Measurements from ENCODE around the gene SOAT1.
"Not testable (repeated sequence)": the region's sequence is repeated elsewhere in the genome, so short reads cannot be mapped to it uniquely, and the experiment has no call there.

SOAT1 gene

DNA sequence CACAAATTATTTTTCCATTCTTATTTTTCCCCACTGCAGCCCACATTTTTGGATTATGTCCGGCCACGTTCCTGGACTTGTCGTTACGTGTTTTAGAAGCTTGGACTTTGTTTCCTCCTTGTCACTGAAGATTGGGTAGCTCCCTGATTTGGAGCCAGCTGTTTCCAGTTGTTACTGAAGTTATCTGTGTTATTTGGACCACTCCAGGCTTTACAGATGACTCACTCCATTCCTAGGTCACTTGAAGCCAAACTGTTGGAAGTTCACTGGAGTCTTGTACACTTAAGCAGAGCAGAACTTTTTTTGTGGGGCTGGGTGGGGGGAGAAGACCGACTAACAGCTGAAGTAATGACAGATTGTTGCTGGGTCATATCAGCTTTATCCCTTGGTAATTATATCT, 59.9 kb downstream of the SOAT1 start:
- no peak for DNase-seq (ENCODE audit: low spot score)

- DNase-seq (ENCODE audit: low spot score): not testable (repeated sequence)
Observed at GRCh38 chr1:179361631-179362030, 68.0 kb downstream of the SOAT1 start.

DNA sequence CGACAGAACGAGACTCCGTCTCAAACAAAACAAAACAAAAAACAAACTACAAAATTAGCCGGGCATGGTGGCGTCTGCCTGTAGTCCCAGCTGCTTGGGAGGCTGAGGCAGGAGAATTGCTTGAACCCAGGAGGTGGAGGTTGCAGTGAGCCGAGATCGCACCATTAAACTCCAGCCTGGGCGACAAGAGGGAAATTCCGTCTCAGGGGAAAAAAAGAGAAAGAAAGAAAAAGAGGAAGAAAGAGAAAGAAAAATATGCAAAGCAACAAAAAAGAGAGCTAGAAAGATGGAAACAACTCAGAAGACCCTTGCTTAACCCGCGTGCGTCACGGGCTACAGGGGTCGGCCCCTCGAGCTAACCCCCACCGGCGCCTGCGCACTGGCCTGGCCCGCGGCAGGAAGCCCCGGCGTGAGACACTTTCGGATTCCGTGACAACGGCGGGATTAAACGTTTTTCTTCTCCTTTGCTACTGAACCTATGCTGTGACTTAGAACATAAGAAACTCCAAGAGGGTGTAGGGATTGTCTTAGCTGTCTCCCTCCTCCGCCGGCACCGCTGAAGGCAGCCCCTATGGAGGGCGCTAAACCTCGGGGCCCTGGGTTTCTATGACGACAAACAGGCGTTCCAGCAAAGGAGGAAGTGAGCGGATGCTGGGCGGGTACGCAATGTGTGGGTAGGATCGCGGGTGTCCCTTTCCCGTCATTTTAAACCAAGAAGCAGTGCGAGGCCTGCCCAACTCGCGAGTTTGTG, 71.9 kb downstream of the SOAT1 start, which contains the start of gene AXDND1:
Gene AXDND1 (plus strand): TSS at position 630 of the 751 bp plus-strand sequence. CDS start 539 bp downstream, outside the sequence.
- peak; percentile 88 for DNase-seq (ENCODE audit: low spot score)

- no peak for DNase-seq (ENCODE audit: low spot score)
Observed at GRCh38 chr1:179366093-179366800, 72.7 kb downstream of the SOAT1 start.

- peak; percentile 82 for DNase-seq (ENCODE audit: low spot score)
Observed at GRCh38 chr1:179369751-179370341, 76.2 kb downstream of the SOAT1 start.

- no peak for DNase-seq (ENCODE audit: low spot score)
Observed at GRCh38 chr1:179372160-179372559, 78.6 kb downstream of the SOAT1 start.

DNA sequence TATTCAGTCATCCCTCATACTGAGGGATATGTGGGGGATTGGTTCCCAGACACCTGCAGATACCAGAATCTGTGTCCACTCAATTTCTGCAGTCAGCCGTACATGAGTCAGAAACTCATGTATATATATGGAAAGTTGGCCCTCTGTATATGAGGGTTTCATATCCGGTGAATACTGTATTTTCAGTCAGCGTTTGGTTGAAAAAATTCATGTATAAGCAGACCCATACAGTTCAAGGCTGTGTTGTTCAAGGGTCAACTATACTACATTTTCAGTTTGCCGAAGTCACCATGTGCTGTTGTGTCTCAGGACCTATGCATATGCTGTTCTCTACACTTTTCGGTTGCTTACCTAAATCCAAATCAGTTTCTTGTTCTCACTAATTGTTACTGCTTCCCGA, 82.6 kb downstream of the SOAT1 start:
- no peak for DNase-seq (ENCODE audit: low spot score)

GRCh38 chr1:179380299-179380698, 86.7 kb downstream of the SOAT1 start:
- DNase-seq (ENCODE audit: low spot score): no peak

GRCh38 chr1:179384027-179384426, 90.4 kb downstream of the SOAT1 start:
- no peak for DNase-seq (ENCODE audit: low spot score)

DNA sequence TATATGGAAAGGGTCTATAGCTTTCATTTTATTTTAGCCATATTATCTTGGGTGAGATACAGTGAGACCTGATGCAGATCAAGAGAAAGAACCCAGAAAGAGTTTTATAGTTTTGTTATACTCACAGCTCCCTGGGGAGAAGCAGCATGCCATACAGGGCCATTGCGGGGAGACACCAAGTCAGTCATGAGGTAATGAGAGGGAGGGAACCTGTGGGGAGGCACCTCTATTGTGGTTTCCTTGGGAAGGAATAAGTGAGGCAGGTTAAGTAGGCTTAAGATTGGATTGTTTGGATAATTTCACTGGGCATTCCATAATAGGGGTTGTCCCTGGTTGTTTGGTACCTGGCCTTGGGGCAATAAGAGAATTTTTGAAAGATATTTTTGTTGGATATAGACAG, 91.9 kb downstream of the SOAT1 start:
- DNase-seq (ENCODE audit: low spot score): no peak

GRCh38 chr1:179393721-179394120, 100.1 kb downstream of the SOAT1 start:
- no peak for DNase-seq (ENCODE audit: low spot score)

- not testable (repeated sequence) for DNase-seq (ENCODE audit: low spot score)
Observed at GRCh38 chr1:179399399-179399798, 105.8 kb downstream of the SOAT1 start.

Data from iPS-NIHi11 (cell line).